ENCODE data around the gene FLT4.

FLT4 gene

DNA sequence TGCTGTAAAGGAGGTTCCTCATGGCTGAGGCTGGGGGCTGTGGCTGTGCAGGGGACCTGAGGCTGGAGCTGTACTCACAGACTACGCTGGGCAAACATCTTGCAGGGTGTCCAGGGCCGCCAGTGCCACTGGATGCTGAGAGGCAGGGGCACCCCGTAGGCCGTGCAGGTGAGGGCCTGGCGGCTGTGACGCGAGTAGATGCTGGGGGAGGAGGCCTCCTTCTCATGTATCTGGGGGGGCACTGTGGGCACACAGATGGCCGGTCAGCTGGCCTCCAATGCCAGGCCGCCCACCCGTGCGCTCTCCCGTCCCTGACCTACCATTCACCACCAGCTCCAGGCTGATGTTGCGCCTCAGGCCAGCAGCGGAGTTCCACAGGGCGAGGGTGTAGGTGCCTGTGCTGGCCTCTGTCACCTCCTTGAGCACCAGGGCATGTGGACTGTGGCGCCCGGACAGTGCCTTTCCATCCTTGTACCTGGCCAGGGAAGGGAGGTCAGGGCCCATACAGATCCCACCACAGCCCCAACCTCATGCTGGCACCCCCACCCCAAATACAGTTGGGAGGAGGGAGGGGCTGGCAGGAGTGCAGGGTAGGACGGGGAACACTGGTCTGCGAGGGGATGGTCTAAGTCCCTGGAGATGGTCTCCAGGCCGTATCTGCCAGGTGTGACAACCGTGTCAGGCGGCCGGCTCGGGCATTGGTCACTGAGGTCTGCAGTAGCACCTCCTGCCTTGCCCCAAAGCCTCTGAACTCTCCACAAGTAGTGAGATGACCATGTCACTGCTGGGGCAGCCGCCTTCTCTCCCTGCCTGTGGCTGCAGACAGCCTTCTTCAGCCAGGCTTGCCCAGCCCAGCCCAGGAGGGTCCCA, 23.4 kb downstream of the FLT4 start:
- DNase-seq (ENCODE audit: low read depth), result no peak

GRCh38 chr5:180625125-180625790, 24.1 kb downstream of the FLT4 start:
- DNase-seq (ENCODE audit: low read depth), result no peak

DNA sequence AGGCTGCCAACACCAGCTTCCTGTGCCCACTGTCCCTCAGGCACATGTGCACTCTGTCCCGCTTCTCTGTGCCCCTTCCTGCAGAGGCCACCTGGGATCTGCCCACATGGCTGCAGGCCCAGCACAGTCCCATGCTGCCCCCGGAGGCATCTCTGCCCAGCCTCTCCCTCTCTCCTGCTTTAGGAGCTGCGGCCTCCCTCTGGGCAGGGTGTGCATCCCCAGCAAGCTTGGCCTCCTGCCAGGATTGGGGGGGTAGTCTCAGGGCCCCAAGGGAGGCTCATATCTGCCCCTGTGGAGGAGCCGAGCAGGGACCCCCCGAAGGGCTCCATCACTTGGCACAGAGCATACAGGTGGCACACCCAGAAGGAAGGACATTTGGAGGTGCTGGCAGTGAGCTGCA, 24.8 kb downstream of the FLT4 start:
- no peak for DNase-seq (ENCODE audit: low read depth)

DNA sequence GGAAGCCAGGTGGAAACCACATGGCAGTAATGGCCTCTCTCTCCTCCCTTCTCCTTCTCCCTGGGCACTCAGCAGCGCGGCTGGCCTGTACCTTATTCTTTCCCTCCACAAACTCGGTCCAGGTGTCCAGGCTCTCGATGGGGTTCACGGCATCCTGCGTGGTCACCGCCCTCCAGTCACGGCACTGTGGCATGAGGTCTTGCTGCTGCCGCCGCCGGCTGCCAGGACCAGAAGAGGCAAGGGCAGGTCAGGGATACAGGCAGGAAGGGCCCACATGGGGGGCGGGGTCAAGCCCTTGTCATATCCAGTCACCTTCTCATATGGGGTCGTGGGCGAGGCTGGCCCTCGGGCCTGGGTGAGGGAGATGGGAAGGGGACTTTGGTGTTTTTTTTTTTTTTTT, 25.6 kb downstream of the FLT4 start:
- no peak for DNase-seq (ENCODE audit: low read depth)

DNA sequence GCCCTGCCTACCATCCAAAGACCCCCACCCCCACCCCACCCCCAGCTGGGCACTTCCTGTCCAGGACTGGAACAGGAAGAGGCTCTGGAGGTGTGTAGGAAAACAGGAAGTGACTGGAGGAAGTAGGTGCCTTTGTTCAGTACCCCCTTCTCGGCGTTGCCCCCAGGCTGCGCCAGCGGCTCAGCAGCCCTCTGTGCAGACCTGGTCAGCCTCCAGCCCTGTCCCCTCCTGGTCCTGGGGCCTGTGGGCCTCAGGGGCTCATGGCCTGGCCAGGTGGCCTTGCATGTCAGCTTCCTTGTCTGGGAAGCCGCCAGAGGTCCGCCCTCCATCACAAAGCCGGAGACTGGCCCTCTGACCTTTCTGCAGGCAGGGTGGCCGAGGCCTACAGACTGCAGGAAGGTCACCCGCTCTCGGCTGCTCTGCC, 26.0 kb downstream of the FLT4 start:
- no peak for DNase-seq (ENCODE audit: low read depth)

- DNase-seq (ENCODE audit: low read depth), result no peak
Observed at GRCh38 chr5:180622910-180623309, 26.5 kb downstream of the FLT4 start.

DNA sequence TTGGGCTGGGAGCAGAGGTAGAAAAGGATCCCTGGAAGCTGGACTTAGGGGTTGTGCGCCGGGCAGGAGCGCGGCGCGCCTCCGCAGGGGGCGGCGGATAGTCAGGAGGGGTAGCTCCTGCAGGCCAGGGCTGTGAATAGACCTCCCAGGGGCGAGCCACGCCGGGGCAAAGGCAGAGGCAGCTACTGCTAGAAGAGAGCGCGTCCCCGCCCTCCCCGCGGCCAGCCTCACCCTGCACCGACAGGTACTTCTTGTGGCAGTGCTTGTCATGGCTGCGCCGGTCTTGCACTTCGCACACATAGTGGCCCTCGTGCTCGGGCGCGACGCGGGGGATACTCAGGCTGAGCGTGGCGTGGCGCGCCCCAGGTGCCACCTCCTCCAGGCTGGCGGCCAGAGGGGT, 28.1 kb downstream of the FLT4 start:
- DNase-seq (ENCODE audit: low read depth), result no peak

GRCh38 chr5:180620014-180620413, 29.4 kb downstream of the FLT4 start:
- DNase-seq (ENCODE audit: low read depth), result no peak

DNA sequence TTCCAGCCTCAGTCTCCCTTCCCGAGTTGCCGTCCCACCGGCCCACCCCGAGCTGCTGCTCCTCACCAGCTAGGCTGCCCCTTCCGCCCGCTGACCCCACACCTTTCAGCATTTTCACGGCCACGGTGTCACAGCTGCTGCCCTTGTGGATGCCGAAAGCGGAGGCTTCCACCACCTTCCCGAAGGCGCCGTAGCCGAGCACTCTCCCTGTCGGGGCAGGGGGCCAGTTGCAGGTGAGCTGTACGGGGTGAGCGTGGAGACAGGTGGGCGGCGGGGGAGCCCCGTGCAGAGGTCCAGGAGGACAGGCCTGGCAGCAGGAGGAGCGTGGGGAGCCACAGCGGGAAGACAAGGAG, 29.9 kb downstream of the FLT4 start:
- no peak for DNase-seq (ENCODE audit: low read depth)

GRCh38 chr5:180618829-180619562, 30.4 kb downstream of the FLT4 start:
- DNase-seq (ENCODE audit: low read depth), result peak; percentile 43

DNA sequence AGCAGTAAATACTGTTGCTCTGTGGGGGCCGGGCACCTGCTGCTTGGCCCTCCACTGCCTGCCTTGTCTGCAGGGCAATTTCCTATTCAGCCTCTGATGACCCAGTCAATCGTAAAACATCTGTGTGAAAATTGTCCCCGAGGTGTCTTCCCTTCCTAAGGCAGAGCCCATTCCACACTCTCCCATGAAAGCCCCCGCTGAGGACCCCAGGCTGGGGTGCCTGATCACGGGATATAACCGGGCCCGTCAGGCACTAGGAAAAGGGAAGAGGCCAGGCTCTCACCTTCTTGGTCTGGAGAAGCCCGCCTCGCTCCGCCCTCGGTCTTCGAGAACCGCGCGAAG, 30.9 kb downstream of the FLT4 start:
- no peak for DNase-seq (ENCODE audit: low read depth)

GRCh38 chr5:180613814-180614188, 35.6 kb downstream of the FLT4 start:
- DNase-seq (ENCODE audit: low read depth), result no peak

- DNase-seq (ENCODE audit: low read depth), result no peak
Observed at GRCh38 chr5:180613188-180613813, 36.1 kb downstream of the FLT4 start.

GRCh38 chr5:180612683-180613082, 36.7 kb downstream of the FLT4 start:
- DNase-seq (ENCODE audit: low read depth), result no peak

DNA sequence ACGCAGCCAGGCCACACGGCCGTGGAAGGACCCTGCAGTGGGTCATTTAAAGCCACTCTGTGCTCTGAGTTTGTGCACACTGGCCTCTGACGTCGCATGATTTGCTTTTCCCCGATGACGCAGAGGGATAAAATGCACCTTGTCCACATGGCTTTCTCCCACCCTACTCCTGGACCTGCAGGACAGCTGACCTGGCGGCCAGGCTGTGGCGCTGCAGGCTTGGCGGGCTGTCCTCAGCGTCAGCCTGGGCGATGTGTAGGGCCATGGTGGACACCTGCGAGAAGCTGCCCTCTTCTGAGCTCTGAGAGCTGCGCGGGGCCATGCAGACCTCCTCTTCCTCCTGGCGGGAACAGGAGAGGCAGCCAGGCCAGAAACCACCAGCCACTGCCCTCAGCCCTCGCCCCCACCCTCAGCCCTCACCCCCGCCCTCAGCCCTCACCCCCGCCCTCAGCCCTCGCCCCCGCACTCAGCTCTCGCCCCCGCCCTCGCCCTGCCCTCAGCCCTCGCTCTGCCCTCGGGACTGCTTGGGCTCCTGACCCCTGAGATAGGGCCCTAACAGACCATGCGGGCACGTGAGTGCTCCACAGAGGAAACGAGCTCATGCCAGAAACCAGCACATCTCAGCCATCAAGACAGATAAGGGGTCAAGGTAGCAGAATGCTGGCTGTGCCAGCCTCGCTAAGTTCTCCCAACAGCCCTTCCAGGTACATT, 38.1 kb downstream of the FLT4 start:
- no peak for DNase-seq (ENCODE audit: low read depth)

DNA sequence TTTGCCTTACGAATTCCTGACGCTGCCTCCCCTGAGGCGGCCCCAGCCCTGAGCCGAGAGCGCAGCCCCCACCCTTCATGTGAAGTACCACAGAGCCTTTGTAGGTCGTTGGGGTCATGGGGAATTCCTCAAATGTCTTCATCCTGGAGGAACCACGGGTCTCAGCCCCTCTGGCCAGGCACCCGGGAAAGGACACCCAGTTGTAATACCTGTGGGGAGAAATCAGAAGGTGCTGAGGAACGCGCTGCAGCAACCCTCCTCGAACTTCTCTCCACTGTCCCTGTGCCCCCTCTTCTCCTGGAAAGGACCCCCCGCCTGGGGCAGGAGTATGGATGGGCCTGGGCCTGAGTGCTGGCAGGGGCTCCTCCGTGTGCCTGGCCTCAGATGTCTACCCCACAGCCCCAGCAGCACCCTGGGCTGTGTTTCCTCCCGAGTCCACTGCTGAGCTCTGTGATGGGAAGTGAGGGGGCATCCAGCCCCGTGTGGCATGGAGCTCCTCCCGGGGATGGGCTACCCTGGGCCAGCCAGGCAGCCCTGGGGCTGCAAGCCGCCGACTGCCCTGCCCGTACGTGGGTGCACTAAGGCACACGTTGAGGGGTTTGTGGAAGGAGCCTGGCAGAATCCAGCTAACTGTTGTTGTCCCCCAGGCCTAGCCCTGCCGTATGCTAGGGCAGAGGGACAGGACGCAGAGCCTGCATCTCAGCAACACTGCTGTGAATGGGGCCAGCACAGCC, 39.4 kb downstream of the FLT4 start:
- DNase-seq (ENCODE audit: low read depth), result no peak

- no peak for DNase-seq (ENCODE audit: low read depth)
Observed at GRCh38 chr5:180609386-180609785, 40.0 kb downstream of the FLT4 start.

GRCh38 chr5:180608572-180609310, 40.7 kb downstream of the FLT4 start:
- DNase-seq (ENCODE audit: low read depth), result no peak

- DNase-seq (ENCODE audit: low read depth), result no peak
Observed at GRCh38 chr5:180607861-180608571, 41.4 kb downstream of the FLT4 start.

GRCh38 chr5:180606215-180606785, 43.1 kb downstream of the FLT4 start:
- DNase-seq (ENCODE audit: low read depth), result no peak

Data from activated T-cell treated with anti-CD3 and anti-CD28 coated beads for 48 hours (primary cell).